ENCODE data around the gene DDX1.

DNA sequence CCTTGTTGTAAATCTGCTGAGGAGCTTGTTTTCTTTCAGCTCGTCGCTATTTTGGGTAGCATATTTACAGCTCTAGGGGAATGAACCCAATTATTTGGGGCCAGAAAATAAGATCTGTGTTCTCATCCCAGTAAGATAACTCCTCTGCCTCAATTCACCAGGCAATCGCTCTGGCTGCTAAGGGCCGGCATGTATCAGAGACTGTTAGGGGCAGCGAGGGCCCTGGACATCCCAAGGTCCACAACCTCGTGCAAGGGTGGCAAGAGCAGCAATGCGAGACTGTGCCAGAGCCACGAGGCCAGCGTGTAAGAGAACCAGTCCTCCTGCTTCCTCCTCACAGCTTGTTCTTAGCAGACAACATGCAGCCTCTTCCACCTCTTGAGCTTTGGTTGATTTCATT, 66.1 kb downstream of the DDX1 start:
- TF ChIP-seq, protein P1, sequence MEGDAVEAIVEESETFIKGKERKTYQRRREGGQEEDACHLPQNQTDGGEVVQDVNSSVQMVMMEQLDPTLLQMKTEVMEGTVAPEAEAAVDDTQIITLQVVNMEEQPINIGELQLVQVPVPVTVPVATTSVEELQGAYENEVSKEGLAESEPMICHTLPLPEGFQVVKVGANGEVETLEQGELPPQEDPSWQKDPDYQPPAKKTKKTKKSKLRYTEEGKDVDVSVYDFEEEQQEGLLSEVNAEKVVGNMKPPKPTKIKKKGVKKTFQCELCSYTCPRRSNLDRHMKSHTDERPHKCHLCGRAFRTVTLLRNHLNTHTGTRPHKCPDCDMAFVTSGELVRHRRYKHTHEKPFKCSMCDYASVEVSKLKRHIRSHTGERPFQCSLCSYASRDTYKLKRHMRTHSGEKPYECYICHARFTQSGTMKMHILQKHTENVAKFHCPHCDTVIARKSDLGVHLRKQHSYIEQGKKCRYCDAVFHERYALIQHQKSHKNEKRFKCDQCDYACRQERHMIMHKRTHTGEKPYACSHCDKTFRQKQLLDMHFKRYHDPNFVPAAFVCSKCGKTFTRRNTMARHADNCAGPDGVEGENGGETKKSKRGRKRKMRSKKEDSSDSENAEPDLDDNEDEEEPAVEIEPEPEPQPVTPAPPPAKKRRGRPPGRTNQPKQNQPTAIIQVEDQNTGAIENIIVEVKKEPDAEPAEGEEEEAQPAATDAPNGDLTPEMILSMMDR (conservative IDR thresholded peaks at IDR 0.05; ENCODE audit: low read length), result no peak
- no peak for TF ChIP-seq EZH2phosphoT487 (IDR thresholded peaks at IDR 0.05; ENCODE audit: borderline replicate concordance)

Measured in Loucy (cell line).